Measurements from ENCODE around the gene SLC15A4. TPM values are rescaled to one million over a fixed set of nuclear protein-coding genes. Genes with fewer than 3 reads are reported as not detected.
"Not testable (repeated sequence)": the region's sequence is repeated elsewhere in the genome, so short reads cannot be mapped to it uniquely, and the experiment has no call there.

Gene SLC15A4
- total RNA-seq, 3 donors from 2014 or later: 15.8 to 19.8 (median 18.6) TPM

GRCh38 chr12:128811806-128812205 is 12.0 kb downstream of the SLC15A4 start:
- Mint-ChIP-seq H3K4me3 (peak overlapping the region; percentile 17), H3K9me3 (no peaks in the 10 kb centered on the region), H3K4me1 (ENCODE audit: low read depth) (peaks cover 45% of the 10 kb centered on the region), H3K27me3 (ENCODE audit: low read depth) (no peaks in the 10 kb centered on the region), H3K36me3 (ENCODE audit: insufficient read depth) (peaks cover 35% of the 10 kb centered on the region)
- no peak for DNase-seq
- peak in 1 of 2 donors; percentile 6 for ATAC-seq

- H3K27me3 Mint-ChIP-seq (ENCODE audit: low read depth): no peaks in the 10 kb centered on the region
- no peaks in the 10 kb centered on the region for H3K9me3 Mint-ChIP-seq
- peaks cover 40% of the 10 kb centered on the region for H3K36me3 Mint-ChIP-seq (ENCODE audit: insufficient read depth)
- H3K4me3 Mint-ChIP-seq: peak overlapping the region; percentile 27
- DNase-seq (no peak), ATAC-seq (peak; percentile 48 to 94)
- H3K4me1 Mint-ChIP-seq (ENCODE audit: low read depth): peaks cover 36% of the 10 kb centered on the region
Measured at GRCh38 chr12:128810182-128811127, 13.3 kb downstream of the SLC15A4 start.

DNA sequence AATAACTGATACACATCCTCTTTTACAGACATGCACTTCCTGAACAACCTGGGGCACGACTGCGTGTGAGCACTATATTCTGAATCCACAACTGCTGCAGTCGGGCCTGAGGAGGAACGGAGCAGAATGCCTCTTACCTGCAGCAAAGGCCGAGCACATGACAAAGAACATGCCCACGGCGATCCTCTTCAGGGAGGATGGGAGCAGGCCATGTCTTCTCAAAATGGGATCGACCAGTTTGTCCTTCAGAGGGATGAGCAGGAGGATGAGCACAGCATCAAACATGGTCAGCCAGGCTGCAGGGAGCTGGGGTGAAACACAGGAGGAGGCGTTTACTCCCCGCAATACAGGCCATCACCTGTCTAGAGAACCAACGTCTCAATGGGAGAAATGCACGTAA is 15.1 kb downstream of the SLC15A4 start:
- H3K4me1 Mint-ChIP-seq (ENCODE audit: low read depth): peaks cover 28% of the 10 kb centered on the region
- peaks cover 40% of the 10 kb centered on the region for H3K36me3 Mint-ChIP-seq (ENCODE audit: insufficient read depth)
- DNase-seq: no peak
- no peak for ATAC-seq
- H3K9me3 Mint-ChIP-seq: no peaks in the 10 kb centered on the region
- no peaks in the 10 kb centered on the region for H3K27me3 Mint-ChIP-seq (ENCODE audit: low read depth)
- no peak overlapping the region for H3K4me3 Mint-ChIP-seq

- Mint-ChIP-seq H3K4me1 (ENCODE audit: low read depth) (peaks cover 25% of the 10 kb centered on the region), H3K9me3 (no peaks in the 10 kb centered on the region), H3K27me3 (ENCODE audit: low read depth) (no peaks in the 10 kb centered on the region), H3K36me3 (ENCODE audit: insufficient read depth) (peaks cover 46% of the 10 kb centered on the region), H3K4me3 (no peak overlapping the region)
- DNase-seq: no peak
- no peak for ATAC-seq
Measured at GRCh38 chr12:128807161-128807724, 16.5 kb downstream of the SLC15A4 start.

DNA sequence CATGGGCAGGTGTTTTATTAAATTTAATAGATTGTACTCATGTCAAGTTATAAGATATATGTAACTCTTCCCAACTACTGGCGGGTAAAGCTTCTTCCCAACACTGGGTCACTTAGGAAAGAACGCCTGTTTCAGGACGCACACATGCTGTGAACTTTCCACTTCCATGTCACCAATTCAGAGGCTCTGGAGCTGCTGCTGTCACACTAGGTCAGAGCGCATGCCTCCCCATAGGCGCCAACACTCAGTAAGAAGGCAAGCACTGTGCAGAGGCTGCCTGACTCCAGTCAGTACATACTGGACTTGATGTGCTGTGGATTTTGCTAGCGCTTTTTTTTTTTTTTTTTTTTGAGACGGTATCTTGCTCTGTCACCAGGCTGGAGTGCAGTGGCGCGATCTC is 17.2 kb downstream of the SLC15A4 start:
- ATAC-seq (no peak), DNase-seq (no peak)
- Mint-ChIP-seq H3K9me3 (no peaks in the 10 kb centered on the region), H3K4me1 (ENCODE audit: low read depth) (peaks cover 24% of the 10 kb centered on the region), H3K4me3 (no peak overlapping the region), H3K27me3 (ENCODE audit: low read depth) (no peaks in the 10 kb centered on the region), H3K36me3 (ENCODE audit: insufficient read depth) (peaks cover 48% of the 10 kb centered on the region)

DNA sequence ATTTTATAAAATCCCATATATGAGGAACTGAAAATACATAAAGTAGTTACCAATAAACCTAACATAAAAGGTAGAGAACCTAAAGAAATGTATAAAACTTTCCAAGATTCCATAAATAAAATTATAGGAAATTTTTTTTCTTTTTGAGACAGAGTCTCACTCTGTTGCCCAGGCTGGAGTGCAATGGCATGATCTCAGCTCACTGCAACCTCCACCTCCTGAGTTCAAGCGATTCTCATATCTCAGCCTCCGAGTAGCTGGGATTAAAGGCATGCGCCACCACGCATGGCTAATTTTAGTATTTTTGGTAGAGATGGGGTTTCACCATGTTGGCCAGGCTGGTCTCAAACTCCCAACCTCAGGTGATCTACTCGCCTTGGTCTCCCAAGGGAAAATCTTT is 18.4 kb downstream of the SLC15A4 start:
- H3K4me3 Mint-ChIP-seq; H3K9me3 Mint-ChIP-seq; DNase-seq; H3K27me3 Mint-ChIP-seq (ENCODE audit: low read depth); ATAC-seq: not testable (repeated sequence)
- Mint-ChIP-seq H3K4me1 (ENCODE audit: low read depth) (peaks cover 15% of the 10 kb centered on the region), H3K36me3 (ENCODE audit: insufficient read depth) (peaks cover 56% of the 10 kb centered on the region)

DNA sequence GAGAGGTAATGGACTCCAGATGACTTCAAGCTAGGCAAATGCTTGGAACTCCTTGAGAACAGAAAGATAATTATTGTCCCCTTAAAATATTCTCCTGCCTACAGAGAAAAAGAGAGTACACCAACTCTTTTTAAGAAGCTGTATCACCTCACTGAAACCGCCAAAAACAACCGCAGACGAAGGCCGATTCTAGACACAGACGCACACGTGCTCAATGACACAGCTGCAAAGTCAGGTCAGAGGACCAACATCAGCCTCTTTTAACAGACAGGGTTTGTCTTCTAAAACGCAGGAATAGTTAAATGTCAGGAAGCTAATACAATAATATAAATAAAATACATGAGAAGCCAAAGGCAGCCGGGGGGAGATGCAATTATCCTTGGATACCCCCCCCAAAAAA is 19.0 kb downstream of the SLC15A4 start:
- Mint-ChIP-seq H3K4me1 (ENCODE audit: low read depth) (peaks cover 9% of the 10 kb centered on the region), H3K4me3 (no peak overlapping the region), H3K27me3 (ENCODE audit: low read depth) (no peaks in the 10 kb centered on the region), H3K36me3 (ENCODE audit: insufficient read depth) (peaks cover 57% of the 10 kb centered on the region), H3K9me3 (no peaks in the 10 kb centered on the region)
- DNase-seq (no peak), ATAC-seq (no peak)

DNA sequence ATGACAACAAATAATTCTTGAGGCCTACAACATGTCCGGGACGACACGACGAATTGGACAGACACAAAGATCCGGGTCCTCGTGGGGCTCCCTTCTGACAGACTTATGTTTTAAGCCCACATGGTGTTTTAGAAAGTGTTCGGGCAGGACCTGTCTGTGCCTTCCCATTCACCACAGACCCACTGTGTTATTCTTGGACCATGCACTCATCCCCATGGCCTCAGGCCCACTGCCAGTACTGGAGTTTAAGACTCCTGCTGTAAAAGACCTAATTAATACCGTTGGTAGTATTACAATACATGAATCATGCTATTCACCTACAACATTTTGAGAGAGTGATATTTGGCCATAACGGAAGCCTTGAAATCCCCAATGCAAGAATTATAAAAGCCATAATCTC is 20.0 kb downstream of the SLC15A4 start:
- H3K36me3 Mint-ChIP-seq (ENCODE audit: insufficient read depth): peaks cover 62% of the 10 kb centered on the region
- ATAC-seq: no peak

GRCh38 chr12:128802756-128803155 is 21.0 kb downstream of the SLC15A4 start:
- H3K4me3 Mint-ChIP-seq: no peak overlapping the region
- DNase-seq (no peak), ATAC-seq (no peak)
- no peaks in the 10 kb centered on the region for H3K27me3 Mint-ChIP-seq (ENCODE audit: low read depth)
- peaks cover 62% of the 10 kb centered on the region for H3K36me3 Mint-ChIP-seq (ENCODE audit: insufficient read depth)
- no peaks in the 10 kb centered on the region for H3K9me3 Mint-ChIP-seq
- peaks cover 10% of the 10 kb centered on the region for H3K4me1 Mint-ChIP-seq (ENCODE audit: low read depth)

More for the DNA sequence above, 20.0 kb downstream of the SLC15A4 start:
- no peak overlapping the region for H3K4me3 Mint-ChIP-seq
- no peaks in the 10 kb centered on the region for H3K9me3 Mint-ChIP-seq
- no peaks in the 10 kb centered on the region for H3K27me3 Mint-ChIP-seq (ENCODE audit: low read depth)
- peaks cover 7% of the 10 kb centered on the region for H3K4me1 Mint-ChIP-seq (ENCODE audit: low read depth)
- DNase-seq: no peak

DNA sequence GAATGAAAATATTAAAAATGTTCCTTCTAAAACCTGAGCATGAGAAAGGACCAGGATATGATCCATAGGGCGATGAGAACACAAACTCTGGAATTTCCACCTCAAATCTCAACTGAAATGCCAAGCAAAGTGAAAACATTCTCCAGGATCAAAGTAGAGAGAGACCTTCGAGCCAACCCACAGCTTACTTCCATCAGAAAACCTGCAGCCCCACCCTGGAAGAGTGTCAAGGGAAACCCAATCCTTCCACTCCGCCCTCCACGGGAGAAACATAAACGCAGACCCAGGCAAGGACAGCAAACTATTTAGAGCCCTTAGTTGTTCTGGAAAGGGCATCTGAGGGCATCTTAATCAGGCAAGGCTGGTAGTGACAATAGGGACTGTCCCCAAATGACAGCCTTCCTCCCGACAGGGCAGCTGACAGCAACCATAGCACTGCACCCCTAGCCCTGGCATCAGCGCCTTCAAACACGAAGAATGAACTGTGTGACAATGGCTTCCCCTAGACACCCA is 21.8 kb downstream of the SLC15A4 start:
- H3K4me1 Mint-ChIP-seq (ENCODE audit: low read depth): peaks cover 15% of the 10 kb centered on the region
- no peak for ATAC-seq
- no peak for DNase-seq
- no peaks in the 10 kb centered on the region for H3K27me3 Mint-ChIP-seq (ENCODE audit: low read depth)
- H3K36me3 Mint-ChIP-seq (ENCODE audit: insufficient read depth): peaks cover 66% of the 10 kb centered on the region
- H3K4me3 Mint-ChIP-seq: no peak overlapping the region
- H3K9me3 Mint-ChIP-seq: no peaks in the 10 kb centered on the region

- H3K4me3 Mint-ChIP-seq: no peak overlapping the region
- H3K36me3 Mint-ChIP-seq (ENCODE audit: insufficient read depth): peaks cover 65% of the 10 kb centered on the region
- DNase-seq: no peak
Measured at GRCh38 chr12:128800606-128801005, 23.2 kb downstream of the SLC15A4 start.

DNA sequence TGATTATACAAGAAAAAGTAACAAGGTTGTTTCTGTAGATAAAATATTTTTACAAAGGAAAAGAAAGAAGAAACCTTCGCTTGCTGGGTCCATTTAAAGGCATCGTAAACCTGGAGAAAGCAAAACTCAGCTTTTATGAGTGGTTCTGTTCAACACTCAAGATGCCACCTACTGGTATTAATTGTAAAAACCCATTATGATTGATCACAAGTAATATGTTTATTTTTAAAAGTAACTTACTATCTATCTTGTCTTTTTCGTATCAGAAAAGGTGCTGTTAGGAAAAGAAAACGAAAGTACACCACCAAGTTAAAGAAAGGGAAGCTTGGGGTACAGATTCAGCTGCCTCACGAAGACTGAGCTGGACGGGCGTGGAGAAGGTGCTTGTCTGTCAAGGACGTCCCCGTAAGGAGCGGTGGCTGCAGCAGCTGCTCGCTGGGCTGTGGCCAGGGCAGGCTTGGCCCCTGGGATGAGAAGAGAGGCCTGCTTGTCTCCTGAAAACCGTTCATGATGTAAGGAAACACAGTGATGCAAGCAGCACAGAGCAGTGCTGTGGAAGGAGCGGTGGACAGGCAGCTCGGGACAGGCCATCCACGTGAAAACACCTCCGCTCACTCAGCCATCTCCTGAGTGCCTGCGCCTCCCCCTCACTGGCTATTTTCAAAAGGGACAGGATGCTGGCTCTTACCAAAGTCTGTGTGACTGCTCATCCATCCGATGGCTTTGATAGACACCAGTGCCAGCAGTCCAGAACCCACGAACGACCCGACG is 25.0 kb downstream of the SLC15A4 start:
- H3K36me3 Mint-ChIP-seq (ENCODE audit: insufficient read depth): peaks cover 64% of the 10 kb centered on the region
- no peak overlapping the region for H3K4me3 Mint-ChIP-seq
- H3K27me3 Mint-ChIP-seq (ENCODE audit: low read depth): no peaks in the 10 kb centered on the region
- peaks cover 44% of the 10 kb centered on the region for H3K4me1 Mint-ChIP-seq (ENCODE audit: low read depth)
- no peaks in the 10 kb centered on the region for H3K9me3 Mint-ChIP-seq
- DNase-seq (no peak), ATAC-seq (no peak)

More at GRCh38 chr12:128800606-128801005, 23.2 kb downstream of the SLC15A4 start:
- no peaks in the 10 kb centered on the region for H3K27me3 Mint-ChIP-seq (ENCODE audit: low read depth)
- H3K4me1 Mint-ChIP-seq (ENCODE audit: low read depth): peaks cover 28% of the 10 kb centered on the region
- no peaks in the 10 kb centered on the region for H3K9me3 Mint-ChIP-seq
- no peak for ATAC-seq

DNA sequence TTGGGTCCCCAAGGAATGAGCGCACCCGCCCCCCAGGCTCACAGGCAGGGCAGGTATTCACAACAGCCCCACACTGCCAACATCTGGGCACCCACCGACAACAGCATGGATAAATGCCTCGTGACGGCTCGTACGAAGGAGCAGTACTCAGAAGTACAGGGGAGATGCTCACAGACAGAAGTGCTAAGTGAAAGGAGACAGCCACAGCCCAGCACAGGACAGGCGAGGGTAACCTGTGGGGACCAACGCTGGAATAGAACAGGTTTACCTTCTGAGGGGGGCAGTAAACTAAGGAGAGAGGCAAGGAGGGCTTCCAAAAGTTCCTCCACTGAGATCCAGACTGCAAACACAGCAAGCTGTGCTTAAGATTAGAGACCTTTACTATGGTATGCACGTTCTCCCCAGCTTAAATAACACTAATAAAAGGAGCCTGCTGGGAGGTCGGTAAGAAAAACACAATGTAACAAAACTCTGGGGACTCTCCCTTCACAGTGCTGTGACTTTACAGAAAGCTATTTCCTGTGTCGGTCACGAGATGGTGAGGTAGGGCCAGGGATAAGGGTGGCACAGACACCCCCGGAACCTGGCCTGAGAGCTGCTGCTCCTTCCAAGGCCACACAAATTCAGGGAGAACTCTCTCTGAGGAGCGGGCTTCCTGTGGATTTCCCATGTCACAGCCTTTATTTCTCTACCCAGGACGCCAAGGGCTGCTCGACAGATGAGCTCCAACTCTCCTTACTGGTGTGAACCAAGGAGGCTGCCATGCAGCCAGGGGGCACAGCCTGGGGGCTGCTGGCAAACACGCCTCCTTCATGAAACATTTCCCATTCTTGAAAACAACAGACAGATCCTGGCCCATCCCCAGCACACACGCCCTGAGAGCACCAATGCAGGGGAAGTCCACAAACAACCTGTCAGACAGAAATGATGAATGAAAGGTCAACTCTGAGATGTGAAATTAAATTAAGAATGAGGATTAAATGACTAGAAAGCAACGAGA is 26.3 kb downstream of the SLC15A4 start:
- no peak overlapping the region for H3K4me3 Mint-ChIP-seq
- H3K9me3 Mint-ChIP-seq: no peaks in the 10 kb centered on the region
- no peak for DNase-seq
- H3K36me3 Mint-ChIP-seq (ENCODE audit: insufficient read depth): peaks cover 62% of the 10 kb centered on the region
- H3K27me3 Mint-ChIP-seq (ENCODE audit: low read depth): no peaks in the 10 kb centered on the region
- ATAC-seq: peak in 1 of 2 donors; percentile 60
- H3K4me1 Mint-ChIP-seq (ENCODE audit: low read depth): peaks cover 44% of the 10 kb centered on the region
